Ishikawa (cell line): ENCODE data around the gene LNP1.

Experiments
- CEBPB ChIP-seq: IDR thresholded peaks from 2 replicates; pipeline ENCODE4 v1.6.1; 2012
- CREB1 ChIP-seq: IDR thresholded peaks from 2 replicates; pipeline ENCODE4 v1.6.1; 2012; ENCODE audit warnings: low read depth
- EGR1 ChIP-seq: IDR thresholded peaks from 2 replicates; pipeline ENCODE4 v1.6.1; 2012
- EP300 ChIP-seq: IDR thresholded peaks from 2 replicates; pipeline ENCODE4 v1.6.1; 2012; ENCODE audit warnings: borderline replicate concordance
- FOXM1 ChIP-seq: IDR thresholded peaks from 2 replicates; pipeline ENCODE4 v1.6.1; 2012; ENCODE audit warnings: low read depth, borderline replicate concordance
- NFIC ChIP-seq: IDR thresholded peaks from 2 replicates; pipeline ENCODE4 v1.6.1; 2012
- RAD21 ChIP-seq: IDR thresholded peaks from 2 replicates; pipeline ENCODE4 v1.6.1; 2012; ENCODE audit warnings: low read depth
- REST ChIP-seq: IDR thresholded peaks from 2 replicates; pipeline ENCODE4 v1.6.1; 2012; ENCODE audit warnings: low read depth, mild to moderate bottlenecking
- TAF1 ChIP-seq: IDR thresholded peaks from 2 replicates; pipeline ENCODE4 v1.6.1; 2012; ENCODE audit warnings: low read depth, mild to moderate bottlenecking
- TCF12 ChIP-seq: IDR thresholded peaks from 2 replicates; pipeline ENCODE4 v1.6.1; 2012; ENCODE audit warnings: low read depth
- TEAD4 ChIP-seq: IDR thresholded peaks from 2 replicates; pipeline ENCODE4 v1.6.1; 2012
- USF1 ChIP-seq: IDR thresholded peaks from 2 replicates; pipeline ENCODE4 v1.6.1; 2012
- YY1 ChIP-seq: IDR thresholded peaks from 2 replicates; pipeline ENCODE4 v1.6.1; 2012; ENCODE audit warnings: low read depth
- ZBTB7A ChIP-seq: IDR thresholded peaks from 2 replicates; pipeline ENCODE4 v1.6.1; 2012; ENCODE audit warnings: low read depth
- TF ChIP-seq, protein P1 (sequence below): IDR thresholded peaks from 2 replicates; pipeline ENCODE4 v1.6.1; 2012

The LNP1 gene

DNA sequence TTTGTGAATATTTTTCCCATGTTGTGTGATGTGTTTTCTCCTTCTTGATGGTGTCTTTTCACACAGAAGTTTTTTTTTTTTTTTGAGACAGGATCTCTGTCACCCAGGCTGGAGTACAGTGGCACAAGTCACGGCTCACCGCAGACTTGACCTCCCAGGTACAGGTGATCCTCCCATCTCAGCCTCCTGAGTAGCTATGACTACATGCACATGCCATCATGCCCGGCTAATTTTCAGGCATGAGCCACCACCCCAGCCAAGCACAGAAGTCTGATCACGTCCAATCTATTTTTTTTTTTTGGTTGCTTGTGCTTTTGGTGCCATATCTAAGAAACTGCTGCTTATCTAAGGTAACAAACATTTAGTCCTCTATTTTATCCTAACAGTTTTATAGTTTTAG, 25.0 kb upstream of the LNP1 start:
- TF ChIP-seq YY1 (no peak), RAD21 (no peak), TAF1 (no peak), FOXM1 (no peak), REST (no peak), CEBPB (no peak), USF1 (no peak), TCF12 (no peak), EGR1 (no peak), TEAD4 (no peak), CREB1 (no peak), NFIC (no peak), EP300 (no peak), ZBTB7A (no peak)
- TF ChIP-seq, protein P1, sequence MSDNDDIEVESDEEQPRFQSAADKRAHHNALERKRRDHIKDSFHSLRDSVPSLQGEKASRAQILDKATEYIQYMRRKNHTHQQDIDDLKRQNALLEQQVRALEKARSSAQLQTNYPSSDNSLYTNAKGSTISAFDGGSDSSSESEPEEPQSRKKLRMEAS = no peak

DNA sequence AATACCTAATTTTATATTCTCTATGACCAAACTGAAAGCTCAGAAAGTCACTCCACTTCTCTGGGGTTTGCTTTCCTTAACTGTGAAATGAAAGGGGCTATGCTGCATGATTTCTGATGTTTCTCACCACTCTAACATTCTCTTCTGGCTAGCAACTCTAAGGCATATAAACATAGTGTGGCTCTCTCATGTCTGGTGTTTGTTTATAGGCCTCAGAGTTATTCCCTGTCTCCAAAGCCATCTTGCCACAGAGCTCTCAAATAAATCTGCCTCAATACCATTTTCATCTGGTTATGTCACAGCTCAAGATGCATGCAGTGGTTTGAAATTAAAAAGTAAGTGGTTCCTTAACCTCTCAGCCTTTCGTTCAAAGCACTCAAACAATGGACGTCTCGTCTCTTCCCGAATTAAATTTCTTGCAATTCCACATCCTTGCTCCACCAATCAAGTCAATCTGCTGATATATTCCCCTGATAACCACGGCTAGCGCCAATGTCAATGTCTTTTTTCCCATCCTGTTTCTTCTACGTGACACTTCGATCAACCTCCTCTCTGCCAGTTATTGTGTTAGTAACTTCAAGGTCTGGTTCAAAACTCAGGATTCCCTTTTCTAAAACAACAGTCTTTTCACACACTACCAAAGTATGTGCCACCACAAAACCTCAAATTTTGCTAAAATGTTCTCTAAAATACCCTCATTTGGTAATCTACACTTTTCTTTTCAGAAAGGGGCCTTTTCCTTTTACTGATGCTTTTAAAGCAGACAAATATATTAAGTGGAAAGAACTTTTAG, 16.4 kb upstream of the LNP1 start:
- no peak for TF ChIP-seq FOXM1
- no peak for TF ChIP-seq EP300
- TF ChIP-seq CREB1 = no peak
- TF ChIP-seq TAF1 = no peak
- no peak for TF ChIP-seq YY1
- no peak for TF ChIP-seq TEAD4
- TF ChIP-seq REST = no peak
- TF ChIP-seq ZBTB7A = no peak

- no peak for TF ChIP-seq EP300
- no peak for TF ChIP-seq TCF12
- TF ChIP-seq CEBPB = no peak
- no peak for TF ChIP-seq TEAD4
- TF ChIP-seq ZBTB7A = no peak
- TF ChIP-seq, protein P1 = no peak
- TF ChIP-seq TAF1 = no peak
- no peak for TF ChIP-seq FOXM1
- no peak for TF ChIP-seq REST
- no peak for TF ChIP-seq CREB1
- TF ChIP-seq NFIC = no peak
- TF ChIP-seq YY1 = no peak
- TF ChIP-seq USF1 = no peak
- no peak for TF ChIP-seq RAD21
Measured at GRCh38 chr3:100386437-100387074, 14.8 kb upstream of the LNP1 start.

DNA sequence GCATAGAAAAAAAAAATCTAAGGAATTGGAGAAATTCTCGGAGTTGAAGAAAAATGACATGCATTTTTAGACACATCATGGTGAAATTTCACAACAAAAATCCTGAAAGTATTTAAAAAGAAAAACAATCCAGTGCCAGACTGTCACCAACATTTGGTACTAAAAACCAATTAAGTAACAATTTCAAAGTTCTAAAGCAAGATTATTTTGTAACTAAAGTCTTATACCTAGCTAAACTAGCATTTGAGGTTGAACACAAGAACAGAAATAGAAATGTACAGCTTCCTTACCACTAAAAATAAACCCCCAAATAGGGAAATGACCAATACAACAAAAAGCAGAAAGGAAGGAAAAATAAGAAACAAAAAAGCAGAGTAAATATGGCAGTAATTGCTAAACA, 12.3 kb upstream of the LNP1 start:
- TF ChIP-seq CREB1 (no peak), TAF1 (no peak), FOXM1 (no peak), EP300 (no peak), NFIC (no peak), TEAD4 (no peak), YY1 (no peak), EGR1 (no peak), ZBTB7A (no peak), TCF12 (no peak), CEBPB (no peak), REST (no peak)
